Measurements from ENCODE around the gene ANKRD9.

ANKRD9 gene

DNA sequence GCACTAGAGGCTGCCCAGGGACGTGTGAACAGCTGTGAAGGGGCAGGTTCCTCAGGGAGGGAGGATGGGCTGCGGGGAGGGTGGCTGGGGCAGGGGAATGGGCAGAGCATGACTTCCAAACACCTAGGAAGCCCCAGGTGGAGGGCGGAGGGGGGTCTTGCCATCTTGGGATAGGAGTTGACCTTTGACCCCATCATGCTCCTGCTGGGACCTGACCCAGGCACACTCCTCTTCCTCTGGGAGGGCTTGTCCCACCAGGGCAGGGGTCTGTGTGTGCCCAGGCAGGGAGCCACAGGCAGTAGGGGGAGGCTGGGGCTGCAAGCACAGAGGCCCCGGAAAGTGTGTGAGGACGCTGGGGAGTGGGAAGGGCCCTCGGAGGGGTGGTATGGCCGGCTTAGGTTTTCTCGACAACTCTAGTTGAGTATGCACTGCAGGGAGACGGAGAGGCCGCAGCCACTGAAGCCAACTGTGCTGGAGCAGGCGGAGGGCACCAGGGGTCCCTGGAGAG lies 3.3 kb upstream of the ANKRD9 start:
- DNase-seq = no peak

GRCh38 chr14:102511538-102511937 lies 2.0 kb upstream of the ANKRD9 start:
- no peak for DNase-seq

DNA sequence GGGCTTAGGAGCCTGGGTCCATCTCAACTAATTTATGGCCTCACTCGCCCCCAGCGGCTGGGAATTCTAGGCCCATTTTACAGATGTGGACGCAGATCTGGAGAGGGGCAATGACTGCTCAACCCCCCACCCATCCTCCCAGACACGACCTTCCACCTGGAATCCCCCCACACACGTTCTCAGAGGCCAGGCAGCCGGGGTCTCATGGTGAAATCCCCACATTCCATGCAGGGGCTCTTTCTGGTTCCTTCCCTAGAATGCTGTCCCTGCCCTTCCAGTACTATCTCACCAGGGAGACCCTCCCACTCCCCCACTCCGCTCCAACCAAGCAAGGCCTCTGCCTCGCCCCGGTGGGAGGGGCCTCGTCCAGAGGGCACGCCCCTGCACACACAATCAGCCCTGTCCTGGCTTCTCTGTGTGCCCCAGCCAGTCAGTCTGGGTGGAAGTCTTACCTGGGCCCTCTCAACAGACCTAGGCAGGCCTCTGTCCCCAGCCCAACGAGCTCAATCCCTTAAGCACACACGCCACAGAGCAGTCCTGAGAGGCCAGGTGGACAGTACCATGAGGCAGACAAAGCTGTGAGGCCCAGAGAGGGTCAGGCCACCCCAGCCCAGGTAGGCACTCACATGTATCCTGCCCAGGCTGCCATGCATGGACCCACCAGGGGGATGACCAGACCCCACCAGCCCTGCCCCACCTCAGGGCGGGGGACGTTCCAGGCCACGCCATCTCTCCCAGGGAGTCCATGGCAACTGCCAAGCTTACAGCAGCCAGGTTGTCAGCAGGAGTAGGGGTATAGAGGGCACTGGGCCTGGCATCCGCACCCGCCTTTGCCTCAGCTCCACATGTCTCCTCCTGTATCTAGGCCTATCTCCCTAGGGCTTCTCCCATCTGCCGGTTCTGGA lies 1.3 kb upstream of the ANKRD9 start:
- no peak for DNase-seq

DNA sequence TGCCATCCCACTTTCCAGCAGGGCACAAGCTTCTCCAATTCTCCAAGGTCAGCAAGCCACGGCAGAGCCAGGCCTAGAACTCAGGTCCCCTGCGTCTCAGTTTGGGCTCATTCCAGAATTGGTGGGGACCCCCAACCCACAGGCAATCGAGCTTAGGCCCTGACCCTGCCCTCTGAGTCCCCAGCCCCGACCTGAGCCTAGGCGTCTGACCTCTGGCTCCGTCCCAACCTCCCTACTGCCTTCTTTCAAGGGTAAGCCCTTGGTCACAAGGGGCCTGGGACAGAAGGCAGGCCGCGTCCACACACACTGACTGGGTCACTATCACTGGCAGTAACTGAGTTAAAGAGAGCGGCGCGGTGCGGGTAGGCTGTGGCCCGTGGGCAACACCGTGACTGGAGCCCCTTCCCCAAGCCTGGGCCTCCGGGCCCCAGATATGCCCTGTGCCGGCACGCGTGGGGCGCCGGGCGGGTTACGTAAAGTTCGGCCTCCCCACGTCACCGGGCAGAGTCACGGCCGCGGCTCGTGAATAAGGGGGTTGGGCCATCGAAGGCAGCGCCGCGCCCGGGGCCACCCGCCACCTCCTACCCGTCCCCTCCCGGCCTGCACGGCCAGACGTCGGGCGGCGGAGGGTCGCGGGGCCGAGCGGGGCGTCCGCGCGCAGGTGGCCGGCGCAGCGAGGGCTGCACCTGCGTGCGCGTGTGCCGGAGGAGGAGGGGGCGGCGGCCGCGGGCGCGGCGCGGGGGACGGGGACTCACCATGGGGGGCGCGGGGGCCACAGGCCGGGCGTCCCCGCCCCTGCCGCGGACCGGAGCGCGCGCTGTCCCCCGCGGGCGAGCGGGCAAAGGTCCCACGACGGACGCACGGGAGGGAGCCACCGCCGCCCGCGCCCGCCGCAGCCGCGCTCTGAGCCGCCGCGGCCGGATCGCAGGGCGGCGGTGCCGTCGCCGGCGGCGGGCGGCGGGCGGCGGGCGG lies 516 bp downstream of the ANKRD9 start:
- DNase-seq = no peak

DNA sequence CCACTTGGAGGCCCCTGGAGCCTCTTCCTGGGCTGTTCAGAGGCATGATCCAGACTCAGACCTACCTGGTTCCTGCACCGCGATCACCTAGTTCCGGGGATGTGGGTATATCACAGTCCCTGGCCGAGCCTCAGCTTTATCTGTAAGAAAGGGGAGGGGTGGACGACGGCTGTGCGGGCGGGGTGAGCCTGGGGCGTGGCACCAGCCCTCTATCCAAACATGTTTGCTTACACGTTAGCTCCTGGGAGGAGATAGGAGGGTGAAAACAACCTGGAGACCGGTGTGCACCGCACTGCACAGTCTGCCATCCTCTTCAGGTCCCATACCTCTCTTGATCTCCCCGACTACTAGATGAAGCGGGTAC lies 1.2 kb downstream of the ANKRD9 start:
- DNase-seq = no peak

DNA sequence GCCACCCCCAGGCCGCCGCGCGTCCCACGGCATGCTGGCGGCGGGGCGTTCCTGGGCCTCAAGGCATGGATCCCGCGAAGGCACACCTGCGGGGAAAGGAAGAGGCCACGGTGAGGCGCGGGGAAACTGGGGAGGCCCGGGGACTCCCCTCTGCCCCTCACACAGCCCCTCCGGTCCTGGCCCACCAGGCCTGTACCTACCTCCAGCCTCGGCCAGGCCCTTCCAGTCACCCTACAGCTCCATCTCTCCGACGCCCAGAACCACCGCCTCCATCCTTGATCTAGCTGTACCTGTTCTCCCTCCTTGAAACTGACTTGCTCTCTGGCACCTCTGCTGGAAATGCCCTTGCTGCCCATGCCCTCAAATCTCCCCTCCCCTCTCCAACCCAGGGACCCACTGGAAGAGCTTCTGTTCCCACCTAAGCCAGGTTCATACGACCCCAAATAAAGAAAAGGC lies 1.7 kb downstream of the ANKRD9 start:
- DNase-seq = peak in 1 of 2 experiments; percentile 12

- DNase-seq = no peak
These were observed 2.3 kb downstream of the ANKRD9 start for GRCh38 chr14:102507081-102507856.

DNA sequence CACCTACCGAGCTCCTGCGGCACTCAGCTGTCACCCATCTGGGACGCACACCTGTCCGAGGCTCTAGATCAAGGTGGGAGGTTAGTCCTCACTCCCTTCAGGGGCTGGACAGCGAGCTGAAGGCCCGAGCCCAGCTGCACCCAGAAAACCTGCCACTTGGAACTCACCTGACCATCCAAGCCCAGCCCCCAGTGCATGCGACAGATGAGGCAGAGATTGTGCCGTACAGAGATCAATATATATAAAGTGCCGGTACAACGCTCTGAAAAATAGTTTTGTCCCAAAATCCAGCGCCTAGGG lies 3.0 kb downstream of the ANKRD9 start:
- no peak for DNase-seq

DNA sequence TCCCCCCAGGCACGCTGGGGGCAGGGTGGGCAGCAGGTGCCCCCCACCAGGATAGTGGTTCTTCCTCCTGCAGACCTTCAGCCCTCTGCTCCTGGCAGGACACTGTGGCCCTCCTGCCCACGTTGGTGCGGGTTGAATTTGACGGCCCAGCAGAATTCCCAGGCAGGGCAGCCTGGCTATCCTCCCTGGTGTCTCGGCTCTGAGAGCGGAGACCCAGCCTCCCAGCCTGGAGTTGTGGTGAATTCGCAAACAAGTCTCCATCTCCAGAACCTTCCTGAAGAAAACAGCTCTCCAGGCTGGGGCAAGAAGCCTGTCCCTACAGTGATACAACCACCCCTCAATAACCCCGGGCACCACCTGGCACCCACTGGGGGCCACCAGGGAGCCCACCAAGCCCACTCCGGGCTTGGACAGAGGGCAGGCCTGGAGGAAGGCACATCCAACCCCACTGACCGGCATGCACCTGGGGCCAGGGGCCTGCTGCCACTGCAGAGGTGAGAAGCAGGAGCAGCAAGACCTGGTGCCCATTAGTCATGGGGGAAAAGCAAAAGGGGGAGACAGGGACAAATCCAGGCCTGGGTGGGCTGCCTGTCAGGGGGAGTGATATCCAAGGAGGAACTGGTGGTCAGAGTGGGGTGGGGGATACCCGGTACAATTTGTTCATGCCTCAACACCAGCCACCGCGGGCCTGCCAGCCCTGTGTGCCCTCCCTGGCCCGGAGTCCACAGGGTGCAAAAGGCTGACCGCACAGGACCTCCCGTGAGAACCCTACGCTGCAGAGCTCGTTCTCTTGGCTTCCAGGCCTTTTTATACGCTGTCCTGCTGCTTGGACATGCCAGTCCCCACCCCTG lies 3.6 kb downstream of the ANKRD9 start:
- DNase-seq = no peak

DNA sequence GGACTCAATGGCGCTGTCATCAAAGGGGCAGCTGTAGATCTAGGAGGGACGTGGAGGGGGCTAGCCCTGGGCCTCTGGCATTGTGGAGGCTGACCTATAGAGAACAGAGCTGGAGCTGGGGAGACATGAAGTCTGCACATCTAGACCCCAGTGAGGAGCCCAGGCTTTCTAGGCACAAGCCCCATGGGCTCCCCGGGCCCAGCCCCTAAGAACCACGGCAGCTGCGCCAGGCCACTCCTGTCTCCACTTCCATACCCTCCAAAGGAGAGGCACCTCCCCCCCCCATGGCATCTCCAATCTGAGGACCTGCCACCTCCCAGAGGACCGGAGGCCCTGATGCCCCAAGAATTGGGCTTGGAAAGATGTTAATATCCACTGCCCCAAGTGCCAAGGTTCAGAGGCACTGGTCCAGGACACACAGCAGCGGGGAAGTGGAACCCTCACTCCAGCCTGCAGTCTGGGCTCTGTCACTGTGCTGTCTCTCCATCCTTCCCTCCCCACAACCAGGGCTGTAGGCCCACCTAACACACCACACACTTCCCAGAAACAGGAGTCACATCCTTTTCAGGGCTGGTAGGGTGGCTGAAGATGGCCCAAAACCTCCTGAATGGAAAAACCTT lies 4.5 kb downstream of the ANKRD9 start:
- DNase-seq = no peak

DNA sequence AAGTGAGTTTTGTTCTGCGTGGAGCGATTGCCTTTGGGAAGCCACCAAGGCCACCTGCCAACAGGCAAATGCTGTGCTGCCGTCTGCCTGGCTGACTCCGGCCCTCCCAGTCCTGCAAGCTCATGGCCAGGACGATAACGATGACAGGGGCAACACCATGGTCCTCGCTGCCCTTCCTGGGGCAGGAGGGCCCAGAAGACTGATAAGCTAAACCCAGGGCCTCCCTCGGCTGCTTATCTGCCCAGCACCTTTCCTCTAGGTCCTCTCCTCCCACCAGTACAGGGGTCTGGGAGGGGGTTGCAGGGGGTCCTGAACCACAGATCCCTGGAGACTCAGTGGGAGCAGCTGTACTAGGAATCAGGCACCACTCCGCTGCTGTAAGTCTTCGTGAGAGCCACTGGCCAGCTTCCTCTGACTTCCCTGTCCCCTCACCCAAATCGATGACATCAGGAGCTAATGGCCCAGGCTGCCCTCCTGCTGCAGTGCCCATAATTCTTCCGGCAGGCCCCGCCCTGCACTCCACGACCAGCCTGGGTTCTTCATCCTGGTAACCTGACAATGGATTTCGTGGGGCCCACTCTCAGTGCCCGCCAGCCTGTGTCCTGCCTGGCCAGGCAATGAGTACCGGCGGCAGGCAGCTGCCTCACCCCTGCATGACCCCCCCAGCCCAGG lies 5.1 kb downstream of the ANKRD9 start:
- no peak for DNase-seq

GRCh38 chr14:102503641-102504327 lies 5.8 kb downstream of the ANKRD9 start:
- DNase-seq = no peak

- DNase-seq = no peak
These were observed 7.0 kb downstream of the ANKRD9 start for GRCh38 chr14:102502571-102502970.

- DNase-seq = no peak
These were observed 7.7 kb downstream of the ANKRD9 start for GRCh38 chr14:102501751-102502315.

GRCh38 chr14:102500713-102501112 lies 8.9 kb downstream of the ANKRD9 start:
- no peak for DNase-seq

DNA sequence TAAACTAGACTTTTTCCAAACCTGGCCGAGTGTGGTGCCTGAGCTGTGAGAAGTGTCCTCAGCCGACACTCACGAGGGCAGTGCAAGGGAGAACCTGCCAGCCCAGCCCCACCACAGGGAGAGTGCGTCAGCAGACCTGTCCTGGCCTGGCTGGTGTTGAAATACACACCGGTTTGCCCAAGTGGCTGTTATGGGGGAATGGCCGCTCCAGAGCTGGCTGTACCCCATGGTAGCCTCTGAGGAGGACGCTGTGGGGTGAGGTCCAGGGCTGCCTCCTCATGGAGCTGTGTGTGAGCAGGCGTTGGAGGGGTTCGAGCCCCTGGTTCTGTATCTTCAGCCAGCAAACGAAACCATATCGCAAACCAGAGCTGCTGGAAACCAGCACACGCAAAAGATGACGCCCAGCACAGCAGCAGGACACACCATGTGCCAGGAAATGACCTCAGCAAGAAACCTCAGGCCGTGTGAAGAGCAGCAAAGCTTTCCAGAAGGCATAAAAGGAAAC lies 9.4 kb downstream of the ANKRD9 start:
- DNase-seq = no peak

DNA sequence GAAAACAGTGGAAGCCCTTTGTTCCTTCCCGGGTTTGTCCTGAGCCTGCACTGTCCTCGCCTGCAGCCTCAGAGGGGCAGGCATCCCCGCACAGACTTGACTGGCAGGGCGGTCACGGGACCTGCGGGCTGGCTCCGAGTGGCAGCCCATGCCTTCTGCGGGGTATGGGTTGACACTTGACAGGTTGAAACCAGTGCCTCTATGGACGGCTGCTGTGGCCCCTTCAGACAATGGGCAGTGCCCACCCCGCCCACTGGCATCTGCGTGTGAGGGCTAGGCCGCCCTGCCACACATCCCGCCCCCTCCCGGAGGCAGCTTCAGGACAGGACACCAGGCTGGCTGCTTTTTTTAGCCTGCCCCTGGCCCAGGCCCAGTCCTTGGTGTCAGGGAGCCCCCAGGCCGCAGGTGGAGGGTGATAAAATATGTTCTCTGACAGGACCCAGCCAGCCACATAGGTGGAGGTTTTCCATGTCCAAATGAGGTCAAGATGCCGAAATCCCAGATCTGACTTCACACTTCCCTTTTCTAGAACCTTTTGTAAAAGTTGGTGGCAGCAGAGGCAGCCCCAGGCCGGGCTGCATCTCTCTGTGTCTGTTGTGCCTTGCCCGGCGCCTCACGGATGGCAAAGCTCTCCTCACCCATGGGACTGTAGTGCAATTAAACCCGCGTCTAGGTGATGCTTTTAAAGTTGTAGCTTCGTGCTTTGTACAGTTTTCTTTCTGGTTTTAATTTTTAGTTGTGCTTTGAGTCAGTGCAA lies 10.0 kb downstream of the ANKRD9 start:
- no peak for DNase-seq

DNA sequence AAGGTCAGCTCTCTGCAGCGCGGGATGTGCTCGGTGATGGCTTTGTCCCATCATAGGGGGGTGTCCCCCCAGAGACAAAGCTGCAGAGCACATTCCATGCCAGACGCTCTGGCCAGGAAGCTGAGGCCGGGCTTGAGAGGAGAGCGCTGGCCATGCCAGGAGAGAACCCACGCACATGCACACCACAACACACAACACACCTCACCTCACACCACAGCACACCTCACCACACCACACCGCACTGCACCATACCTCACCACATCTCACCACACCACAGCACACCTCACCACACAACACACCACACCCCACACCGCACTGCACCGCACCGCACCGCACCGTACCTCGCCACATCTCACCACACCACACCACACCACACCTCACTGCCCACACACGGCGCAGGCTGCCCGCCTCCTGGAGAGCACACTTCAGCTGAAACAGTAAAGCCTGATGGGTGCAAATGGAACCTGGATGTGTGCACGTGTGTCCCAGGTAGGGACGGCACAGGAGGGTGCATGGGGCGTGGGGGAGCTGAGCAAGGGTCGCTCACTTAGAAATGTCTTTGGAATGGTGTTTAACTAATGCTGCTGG lies 10.8 kb downstream of the ANKRD9 start:
- DNase-seq = no peak

Data from Kasumi-1 (cell line).